ENCODE measurements around the gene CEP164. TPM values are rescaled to one million over a fixed set of nuclear protein-coding genes. Genes with fewer than 3 reads are reported as not detected.
A peak's percentile ranks its signal among the peaks of the same experiment; 100 is the strongest.
"Not testable (repeated sequence)": the region's sequence is repeated elsewhere in the genome, so short reads cannot be mapped to it uniquely, and the experiment has no call there.

CEP164 gene
- total and polyA plus RNA-seq, 4 donors, result 7.1 to 51.2 (median 35.5) TPM

- no peaks in the 10 kb centered on the region for H3K9me3 ChIP-seq (ENCODE audit: control insufficient read depth, low read length)
- ATAC-seq (ENCODE audit: low FRiP score), result no peak
- no peak overlapping the region for H3K27ac ChIP-seq (ENCODE audit: low read depth in 1 of 2, low read length in 2 of 2)
- H3K4me3 ChIP-seq (ENCODE audit: low read length in 2 of 2), result no peak overlapping the region
- H3K27me3 ChIP-seq (ENCODE audit: control insufficient read depth in 1 of 2, insufficient read depth in 2 of 2, low read length in 1 of 2), result no peaks in the 10 kb centered on the region
- intact Hi-C loops (cut with DNase I), result no loop called here
- peak in 1 of 2 donors; percentile 40 for DNase-seq
- 75 to 81% methylated on average over 14 of the region's 14 CpGs for WGBS, 2 donors
- no peaks in the 10 kb centered on the region for H3K4me1 ChIP-seq (ENCODE audit: control insufficient read depth in 1 of 2, insufficient read depth in 2 of 2, low read length in 2 of 2)
- H3K36me3 ChIP-seq (ENCODE audit: control insufficient read depth in 1 of 2, insufficient read depth in 2 of 2, low read length in 1 of 2), result no peaks in the 10 kb centered on the region
Observed at GRCh38 chr11:117313828-117314768, 13.6 kb upstream of the CEP164 start.

- ATAC-seq (ENCODE audit: low FRiP score), result no peak
Observed at GRCh38 chr11:117314840-117315239, 12.8 kb upstream of the CEP164 start.

GRCh38 chr11:117315285-117316196, 12.1 kb upstream of the CEP164 start:
- WGBS, 2 donors, result 1% methylated on average over 43 to 62 of the region's 62 CpGs
- H3K4me3 ChIP-seq (ENCODE audit: low read length in 2 of 2), result peak overlapping the region; percentile 76 to 84
- H3K9me3 ChIP-seq (ENCODE audit: control insufficient read depth, low read length), result no peaks in the 10 kb centered on the region
- ATAC-seq (ENCODE audit: low FRiP score) (peak; percentile 55), DNase-seq (no peak)
- no peak overlapping the region for H3K27ac ChIP-seq (ENCODE audit: low read depth in 1 of 2, low read length in 2 of 2)
- no peaks in the 10 kb centered on the region for H3K36me3 ChIP-seq (ENCODE audit: control insufficient read depth in 1 of 2, insufficient read depth in 2 of 2, low read length in 1 of 2)
- H3K4me1 ChIP-seq (ENCODE audit: control insufficient read depth in 1 of 2, insufficient read depth in 2 of 2, low read length in 2 of 2), result no peaks in the 10 kb centered on the region
- no peaks in the 10 kb centered on the region for H3K27me3 ChIP-seq (ENCODE audit: control insufficient read depth in 1 of 2, insufficient read depth in 2 of 2, low read length in 1 of 2)
- intact Hi-C loops (cut with DNase I), result loop anchor here in 1 of 2 donors (5.0 kb wide), 1 partner anchor 83 kb away; the partner anchor contains the start of genes PCSK7 and RNF214

More at GRCh38 chr11:117314840-117315239, 12.8 kb upstream of the CEP164 start:
- no peaks in the 10 kb centered on the region for H3K36me3 ChIP-seq (ENCODE audit: control insufficient read depth in 1 of 2, insufficient read depth in 2 of 2, low read length in 1 of 2)
- no peaks in the 10 kb centered on the region for H3K4me1 ChIP-seq (ENCODE audit: control insufficient read depth in 1 of 2, insufficient read depth in 2 of 2, low read length in 2 of 2)
- DNase-seq, result no peak
- WGBS, 2 donors, result 11% methylated on average over 10 of the region's 10 CpGs
- H3K4me3 ChIP-seq (ENCODE audit: low read length in 2 of 2), result peak overlapping the region in 1 of 2 donors; percentile 84
- intact Hi-C loops (cut with DNase I), result loop anchor here in 1 of 2 donors (5.0 kb wide), 1 partner anchor 83 kb away; the partner anchor contains the start of genes PCSK7 and RNF214
- H3K27ac ChIP-seq (ENCODE audit: low read depth in 1 of 2, low read length in 2 of 2), result no peak overlapping the region
- no peaks in the 10 kb centered on the region for H3K27me3 ChIP-seq (ENCODE audit: control insufficient read depth in 1 of 2, insufficient read depth in 2 of 2, low read length in 1 of 2)
- H3K9me3 ChIP-seq (ENCODE audit: control insufficient read depth, low read length), result no peaks in the 10 kb centered on the region

- intact Hi-C loops (cut with DNase I), result loop anchor here in 1 of 2 donors (5.0 kb wide), 1 partner anchor 84 kb away; the partner anchor contains the start of genes PCSK7 and RNF214
- 5% methylated on average over 29 of the region's 29 CpGs for WGBS, 2 donors
Observed at GRCh38 chr11:117316197-117316961, 11.3 kb upstream of the CEP164 start, which contains the start of gene BACE1. BACE1 (minus strand) TSS chr11:117316256; CDS start chr11:117315795, 461 bp downstream.

GRCh38 chr11:117318738-117319137, 8.9 kb upstream of the CEP164 start:
- intact Hi-C loops (cut with DNase I), result loop anchor here in 1 of 2 donors (5.0 kb wide), 1 partner anchor 86 kb away; the partner anchor contains the start of genes PCSK7 and RNF214
- 79 to 81% methylated on average over 7 of the region's 7 CpGs for WGBS, 2 donors
- no peak for DNase-seq

More at GRCh38 chr11:117316197-117316961, 11.3 kb upstream of the CEP164 start, which contains the start of gene BACE1:
- H3K4me3 ChIP-seq (ENCODE audit: low read length in 2 of 2), result peak within 1 kb of the TSS; percentile 76 to 84
- H3K4me1 ChIP-seq (ENCODE audit: control insufficient read depth in 1 of 2, insufficient read depth in 2 of 2, low read length in 2 of 2), result no peaks in the 10 kb centered on the region
- no peaks in the 10 kb centered on the region for H3K27me3 ChIP-seq (ENCODE audit: control insufficient read depth in 1 of 2, insufficient read depth in 2 of 2, low read length in 1 of 2)
- no peaks in the 10 kb centered on the region for H3K9me3 ChIP-seq (ENCODE audit: control insufficient read depth, low read length)
- peak within 1 kb of the TSS in 1 of 2 donors; percentile 49 for H3K27ac ChIP-seq (ENCODE audit: low read depth in 1 of 2, low read length in 2 of 2)
- ATAC-seq (ENCODE audit: low FRiP score) (peak; percentile 90), DNase-seq (peak; percentile 88 to 94)
- H3K36me3 ChIP-seq (ENCODE audit: control insufficient read depth in 1 of 2, insufficient read depth in 2 of 2, low read length in 1 of 2), result no peaks in the 10 kb centered on the region

GRCh38 chr11:117319214-117319840, 8.3 kb upstream of the CEP164 start:
- H3K9me3 ChIP-seq (ENCODE audit: control insufficient read depth, low read length), result no peaks in the 10 kb centered on the region
- WGBS, 2 donors, result 18 to 21% methylated on average over 5 of the region's 5 CpGs
- H3K4me3 ChIP-seq (ENCODE audit: low read length in 2 of 2), result no peak overlapping the region
- DNase-seq (no peak), ATAC-seq (ENCODE audit: low FRiP score) (no peak)
- H3K27me3 ChIP-seq (ENCODE audit: control insufficient read depth in 1 of 2, insufficient read depth in 2 of 2, low read length in 1 of 2), result no peaks in the 10 kb centered on the region
- intact Hi-C loops (cut with DNase I), result loop anchor here in 1 of 2 donors (5.0 kb wide), 1 partner anchor 87 kb away; the partner anchor contains the start of genes PCSK7 and RNF214
- H3K36me3 ChIP-seq (ENCODE audit: control insufficient read depth in 1 of 2, insufficient read depth in 2 of 2, low read length in 1 of 2), result no peaks in the 10 kb centered on the region
- H3K4me1 ChIP-seq (ENCODE audit: control insufficient read depth in 1 of 2, insufficient read depth in 2 of 2, low read length in 2 of 2), result no peaks in the 10 kb centered on the region
- peak overlapping the region in 1 of 2 donors; percentile 7 for H3K27ac ChIP-seq (ENCODE audit: low read depth in 1 of 2, low read length in 2 of 2)

More at GRCh38 chr11:117318738-117319137, 8.9 kb upstream of the CEP164 start:
- H3K27me3 ChIP-seq (ENCODE audit: control insufficient read depth in 1 of 2, insufficient read depth in 2 of 2, low read length in 1 of 2), result no peaks in the 10 kb centered on the region
- H3K4me3 ChIP-seq (ENCODE audit: low read length in 2 of 2), result no peak overlapping the region
- H3K36me3 ChIP-seq (ENCODE audit: control insufficient read depth in 1 of 2, insufficient read depth in 2 of 2, low read length in 1 of 2), result no peaks in the 10 kb centered on the region
- ATAC-seq (ENCODE audit: low FRiP score), result no peak
- H3K27ac ChIP-seq (ENCODE audit: low read depth in 1 of 2, low read length in 2 of 2), result no peak overlapping the region
- no peaks in the 10 kb centered on the region for H3K9me3 ChIP-seq (ENCODE audit: control insufficient read depth, low read length)
- H3K4me1 ChIP-seq (ENCODE audit: control insufficient read depth in 1 of 2, insufficient read depth in 2 of 2, low read length in 2 of 2), result no peaks in the 10 kb centered on the region

- WGBS, 2 donors, result 4 to 11% methylated on average over 5 of the region's 5 CpGs
- H3K27ac ChIP-seq (ENCODE audit: low read depth in 1 of 2, low read length in 2 of 2); H3K4me1 ChIP-seq (ENCODE audit: control insufficient read depth in 1 of 2, insufficient read depth in 2 of 2, low read length in 2 of 2); ATAC-seq (ENCODE audit: low FRiP score); H3K27me3 ChIP-seq (ENCODE audit: control insufficient read depth in 1 of 2, insufficient read depth in 2 of 2, low read length in 1 of 2); H3K36me3 ChIP-seq (ENCODE audit: control insufficient read depth in 1 of 2, insufficient read depth in 2 of 2, low read length in 1 of 2); H3K9me3 ChIP-seq (ENCODE audit: control insufficient read depth, low read length); DNase-seq; H3K4me3 ChIP-seq (ENCODE audit: low read length in 2 of 2): not testable (repeated sequence)
- intact Hi-C loops (cut with DNase I), result loop anchor here in 1 of 2 donors (5.0 kb wide), 1 partner anchor 95 kb away; the partner anchor contains the start of genes PCSK7 and RNF214
Observed at GRCh38 chr11:117327255-117327566, 443 bp upstream of the CEP164 start.

Data from aorta (tissue), 5 donors.